ENCODE results near the gene FBXL17.

FBXL17 gene

GRCh38 chr5:107840592-107840991, 541.3 kb downstream of the FBXL17 start:
- no peak for DNase-seq

GRCh38 chr5:107840161-107840560, 541.7 kb downstream of the FBXL17 start:
- DNase-seq, result no peak

DNA sequence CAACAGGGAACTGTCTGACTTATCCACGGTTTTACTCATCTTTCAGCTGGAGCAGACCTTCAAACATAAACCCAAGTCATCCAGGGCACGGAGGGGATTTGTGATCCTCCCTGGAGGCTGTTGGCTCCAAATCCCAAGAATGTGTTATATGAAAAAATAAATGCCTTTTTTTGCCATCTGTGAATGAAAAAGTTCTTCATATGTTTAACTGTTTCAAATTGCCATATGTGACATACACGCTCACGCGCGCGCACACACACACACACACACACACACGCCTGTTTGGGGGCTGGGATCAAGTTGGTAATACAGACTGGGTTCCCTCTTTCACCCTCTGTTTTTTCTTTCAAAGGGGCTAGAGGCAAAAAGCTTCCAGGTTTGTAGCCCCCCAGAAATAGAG, 546.8 kb downstream of the FBXL17 start:
- DNase-seq, result no peak

DNA sequence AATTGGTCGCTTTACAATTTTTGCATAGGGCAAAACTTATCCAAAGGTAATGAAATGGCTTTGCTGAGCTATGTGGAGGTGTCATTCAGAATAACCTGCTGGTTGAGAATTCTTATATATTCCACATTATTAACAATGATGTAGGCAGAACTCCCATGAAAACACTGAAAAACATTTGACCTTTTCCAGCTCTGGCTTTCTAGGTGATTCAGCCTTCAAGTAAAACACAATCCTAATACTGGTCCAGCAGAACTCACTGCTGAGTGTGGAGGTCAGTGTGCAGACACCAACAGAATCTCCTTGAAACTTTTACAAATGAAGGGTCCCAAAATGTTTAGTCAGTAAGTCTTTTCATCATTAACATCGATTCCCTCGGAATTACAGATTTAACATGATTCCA, 549.2 kb downstream of the FBXL17 start:
- DNase-seq, result no peak

GRCh38 chr5:107831612-107832395, 550.1 kb downstream of the FBXL17 start:
- no peak for DNase-seq

GRCh38 chr5:107830750-107831149, 551.1 kb downstream of the FBXL17 start:
- DNase-seq, result no peak

- DNase-seq, result no peak
Measured at GRCh38 chr5:107826311-107827000, 555.4 kb downstream of the FBXL17 start.

- no peak for DNase-seq
Measured at GRCh38 chr5:107824821-107825220, 557.1 kb downstream of the FBXL17 start.

GRCh38 chr5:107821288-107821687, 560.6 kb downstream of the FBXL17 start:
- no peak for DNase-seq

GRCh38 chr5:107820429-107820828, 561.5 kb downstream of the FBXL17 start:
- no peak for DNase-seq

DNA sequence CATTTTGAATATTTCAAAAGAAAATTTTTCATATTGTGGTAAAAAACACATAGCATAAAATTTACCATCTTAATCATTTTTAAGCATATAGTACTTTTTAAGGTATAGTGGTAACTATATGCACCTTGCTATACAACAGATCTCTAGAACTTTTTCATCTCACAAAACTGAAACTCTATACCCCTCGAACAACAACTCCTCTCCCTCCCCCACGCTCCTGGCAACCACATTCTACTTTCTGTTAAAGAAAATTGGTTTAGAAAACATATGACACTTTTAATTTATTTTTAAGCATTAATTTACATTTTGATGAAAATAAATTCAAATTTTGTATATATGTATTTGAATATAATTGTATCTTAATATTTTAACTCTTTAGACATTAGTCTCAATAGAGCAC, 563.9 kb downstream of the FBXL17 start:
- no peak for DNase-seq

- no peak for DNase-seq
Measured at GRCh38 chr5:107817436-107817835, 564.5 kb downstream of the FBXL17 start.

GRCh38 chr5:107815109-107815508, 566.8 kb downstream of the FBXL17 start:
- no peak for DNase-seq

DNA sequence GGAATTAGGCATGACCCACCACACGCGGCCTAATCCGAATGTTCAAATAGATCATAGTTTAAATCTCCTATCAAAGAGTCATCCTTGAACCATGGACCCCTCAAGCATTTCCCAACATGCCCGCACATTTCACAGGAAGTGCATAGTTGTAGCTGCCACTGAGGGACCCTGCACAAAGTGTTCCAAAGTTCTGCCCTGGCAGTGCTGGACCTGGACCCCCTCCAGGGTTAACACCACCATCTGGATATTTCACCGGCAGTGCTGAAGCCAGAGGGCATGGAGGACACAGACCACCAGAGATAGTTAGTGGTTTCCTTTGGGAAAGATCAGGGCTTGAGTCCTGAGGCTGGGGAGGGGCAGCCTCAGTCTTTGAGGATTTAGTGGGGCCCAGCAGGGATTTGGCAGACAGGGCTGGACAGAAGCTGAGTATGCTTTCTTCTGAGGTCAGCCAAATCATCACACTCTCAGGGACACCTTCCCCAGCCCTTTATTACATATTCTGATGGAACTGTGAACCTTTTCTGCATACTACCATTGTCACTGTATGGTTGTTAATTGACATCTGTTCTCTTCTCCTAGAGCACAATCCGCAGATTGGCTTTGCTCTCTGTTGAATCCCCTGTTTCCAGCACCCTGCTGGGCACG, 567.6 kb downstream of the FBXL17 start:
- no peak for DNase-seq

- no peak for DNase-seq
Measured at GRCh38 chr5:107813559-107813958, 568.3 kb downstream of the FBXL17 start.

DNA sequence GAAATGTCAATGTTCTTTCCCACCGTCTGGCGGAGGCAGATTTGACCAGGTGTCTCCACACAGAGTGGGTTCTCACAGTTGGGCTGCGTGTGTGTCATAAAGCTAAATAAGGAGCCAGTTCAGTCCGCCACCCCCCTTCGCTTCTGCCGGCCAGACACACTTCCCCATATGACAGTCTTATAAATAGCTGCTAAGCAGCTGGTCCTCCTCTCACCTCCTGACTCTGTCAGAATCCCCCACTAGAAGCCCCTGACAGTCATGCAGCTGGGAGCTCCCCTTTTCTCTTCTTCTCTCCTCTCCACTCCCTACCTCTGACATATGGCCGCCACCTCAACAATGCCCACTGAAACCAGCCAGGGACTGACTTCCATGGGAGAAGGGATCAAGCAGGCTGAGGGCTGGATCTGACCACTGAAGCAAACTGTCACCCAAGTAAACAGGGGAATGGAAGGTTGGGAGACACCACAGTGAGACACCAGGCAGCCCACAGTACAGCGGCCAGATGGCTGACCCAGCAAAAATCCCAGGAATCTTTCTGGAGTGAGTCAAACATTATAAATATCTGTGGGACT, 569.2 kb downstream of the FBXL17 start:
- no peak for DNase-seq

- no peak for DNase-seq
Measured at GRCh38 chr5:107809201-107810034, 572.5 kb downstream of the FBXL17 start.

All from CD4-positive, alpha-beta T cell treated with Interleukin-15 for 1 hour (primary cell).